ENCODE results near the gene SLC18A2.

DNA sequence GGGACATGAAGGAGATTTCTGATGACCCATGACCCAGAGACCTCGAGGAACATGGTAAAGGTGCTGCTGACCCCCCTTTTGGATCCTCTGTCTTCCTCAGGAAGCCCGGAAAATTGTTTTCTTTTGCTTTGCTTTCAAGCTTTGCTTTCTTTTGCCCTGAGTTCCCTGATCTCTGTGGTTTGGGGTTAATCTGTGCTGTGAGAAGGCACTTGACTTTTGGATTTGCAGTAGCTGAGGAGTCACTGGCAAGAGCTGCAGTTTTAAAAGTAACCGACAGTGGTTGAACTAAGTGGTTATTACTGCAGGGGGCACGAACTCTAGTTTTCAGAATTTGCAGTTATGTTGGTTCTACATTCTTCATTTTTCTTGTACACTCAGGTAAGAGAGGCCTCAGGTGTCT is 81.3 kb downstream of the SLC18A2 start:
- TF ChIP-seq ZNF398 (CRISPR knock-in tag; IDR thresholded peaks at IDR 0.05) (no peak), HDAC2 (IDR thresholded peaks at IDR 0.05) (no peak), SMARCC2 (IDR thresholded peaks at IDR 0.05; ENCODE audit: low read depth) (no peak), ZNF395 (CRISPR knock-in tag; IDR thresholded peaks at IDR 0.05) (no peak), ETS1 (conservative IDR thresholded peaks at IDR 0.05; ENCODE audit: control insufficient read depth, low read depth, low read length) (no peak), NFXL1 (CRISPR knock-in tag; IDR thresholded peaks at IDR 0.05) (no peak), POLR2A (conservative IDR thresholded peaks at IDR 0.05) (no peak)
